Measurements from ENCODE around the gene EPHB2. TPM values are rescaled to one million over a fixed set of nuclear protein-coding genes. Genes with fewer than 3 reads are reported as not detected.

The EPHB2 gene
- total RNA-seq, 3 donors from 2014 or later = 22.7 to 76.7 (median 70.8) TPM

GRCh38 chr1:22687191-22687590, 23.4 kb upstream of the EPHB2 start:
- H3K36me3 ChIP-seq (ENCODE audit: low read depth) = no peaks in the 10 kb centered on the region
- no peaks in the 10 kb centered on the region for H3K4me1 ChIP-seq (ENCODE audit: low read depth)
- intact Hi-C loops (cut with DNase I, micrococcal nuclease) = no loop called here
- no peak for ATAC-seq
- H3K9me3 ChIP-seq = no peaks in the 10 kb centered on the region
- no peak overlapping the region for H3K4me3 ChIP-seq
- DNase-seq = no peak
- TF ChIP-seq, protein P1, sequence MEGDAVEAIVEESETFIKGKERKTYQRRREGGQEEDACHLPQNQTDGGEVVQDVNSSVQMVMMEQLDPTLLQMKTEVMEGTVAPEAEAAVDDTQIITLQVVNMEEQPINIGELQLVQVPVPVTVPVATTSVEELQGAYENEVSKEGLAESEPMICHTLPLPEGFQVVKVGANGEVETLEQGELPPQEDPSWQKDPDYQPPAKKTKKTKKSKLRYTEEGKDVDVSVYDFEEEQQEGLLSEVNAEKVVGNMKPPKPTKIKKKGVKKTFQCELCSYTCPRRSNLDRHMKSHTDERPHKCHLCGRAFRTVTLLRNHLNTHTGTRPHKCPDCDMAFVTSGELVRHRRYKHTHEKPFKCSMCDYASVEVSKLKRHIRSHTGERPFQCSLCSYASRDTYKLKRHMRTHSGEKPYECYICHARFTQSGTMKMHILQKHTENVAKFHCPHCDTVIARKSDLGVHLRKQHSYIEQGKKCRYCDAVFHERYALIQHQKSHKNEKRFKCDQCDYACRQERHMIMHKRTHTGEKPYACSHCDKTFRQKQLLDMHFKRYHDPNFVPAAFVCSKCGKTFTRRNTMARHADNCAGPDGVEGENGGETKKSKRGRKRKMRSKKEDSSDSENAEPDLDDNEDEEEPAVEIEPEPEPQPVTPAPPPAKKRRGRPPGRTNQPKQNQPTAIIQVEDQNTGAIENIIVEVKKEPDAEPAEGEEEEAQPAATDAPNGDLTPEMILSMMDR (IDR thresholded peaks at IDR 0.05) = no peak

DNA sequence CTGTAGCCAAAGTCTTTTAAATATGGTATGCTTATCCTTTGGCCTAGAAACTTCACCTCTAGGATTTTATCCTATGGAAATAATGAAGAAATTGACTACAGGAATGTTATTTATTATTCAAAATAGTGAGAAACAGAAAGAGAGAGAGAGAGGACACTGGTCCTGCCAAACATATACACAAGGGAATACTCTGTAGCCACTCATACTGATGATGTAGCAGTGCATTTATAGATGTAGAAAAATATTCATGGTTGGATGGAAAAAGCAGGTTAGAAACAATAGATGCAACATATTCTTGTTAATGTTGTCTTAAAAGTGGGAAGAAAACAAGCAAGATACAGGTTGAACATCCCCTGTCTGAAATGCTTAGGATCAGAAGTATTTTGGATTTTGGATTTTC, 22.2 kb upstream of the EPHB2 start:
- DNase-seq (no peak), ATAC-seq (no peak)
- Histone ChIP-seq H3K4me3 (no peak overlapping the region), H3K9me3 (no peaks in the 10 kb centered on the region), H3K4me1 (ENCODE audit: low read depth) (no peaks in the 10 kb centered on the region), H3K36me3 (ENCODE audit: low read depth) (no peaks in the 10 kb centered on the region)
- intact Hi-C loops (cut with DNase I, micrococcal nuclease) = no loop called here
- TF ChIP-seq, protein P1 (IDR thresholded peaks at IDR 0.05) = no peak

DNA sequence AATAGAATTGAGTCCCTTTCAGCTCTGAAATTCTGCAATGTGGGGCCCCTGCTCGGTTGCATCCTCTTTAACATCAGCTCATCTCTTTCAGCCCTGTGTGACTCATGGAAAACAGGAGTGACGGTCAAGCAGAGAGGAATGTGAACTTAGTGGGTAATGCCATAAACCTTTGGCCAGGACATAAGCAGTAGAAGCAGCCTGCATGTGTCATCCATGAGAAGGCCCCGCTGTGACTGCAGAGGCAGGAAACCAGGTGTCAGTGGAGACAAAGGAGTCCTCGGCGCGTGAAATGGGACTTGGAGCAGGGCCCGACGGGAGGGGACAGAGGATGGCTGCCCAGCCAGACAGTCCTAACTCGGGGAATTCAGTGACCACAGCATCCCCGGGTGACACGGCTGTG, 21.1 kb upstream of the EPHB2 start:
- no peaks in the 10 kb centered on the region for H3K36me3 ChIP-seq (ENCODE audit: low read depth)
- intact Hi-C loops (cut with DNase I, micrococcal nuclease) = no loop called here
- H3K4me3 ChIP-seq = no peak overlapping the region
- ATAC-seq (peak; percentile 94), DNase-seq (no peak)
- no peaks in the 10 kb centered on the region for H3K4me1 ChIP-seq (ENCODE audit: low read depth)
- TF ChIP-seq, protein P1 (IDR thresholded peaks at IDR 0.05) = no peak
- H3K9me3 ChIP-seq = no peaks in the 10 kb centered on the region

- Histone ChIP-seq H3K9me3 (no peaks in the 10 kb centered on the region), H3K36me3 (ENCODE audit: low read depth) (no peaks in the 10 kb centered on the region), H3K4me3 (no peak overlapping the region), H3K4me1 (ENCODE audit: low read depth) (no peaks in the 10 kb centered on the region)
- TF ChIP-seq, protein P1 (IDR thresholded peaks at IDR 0.05) = no peak
- ATAC-seq = no peak
- intact Hi-C loops (cut with DNase I, micrococcal nuclease) = no loop called here
- DNase-seq = no peak
Measured at GRCh38 chr1:22691031-22691753, 19.4 kb upstream of the EPHB2 start.

- no peaks in the 10 kb centered on the region for H3K4me1 ChIP-seq (ENCODE audit: low read depth)
- intact Hi-C loops (cut with DNase I, micrococcal nuclease) = no loop called here
- H3K9me3 ChIP-seq = no peaks in the 10 kb centered on the region
- ATAC-seq (no peak), DNase-seq (peak in 1 of 3 donors; percentile 10)
- TF ChIP-seq, protein P1 (IDR thresholded peaks at IDR 0.05) = no peak
- no peak overlapping the region for H3K4me3 ChIP-seq
- H3K36me3 ChIP-seq (ENCODE audit: low read depth) = no peaks in the 10 kb centered on the region
Measured at GRCh38 chr1:22694172-22694571, 16.5 kb upstream of the EPHB2 start.
